GM21390 (cell line): ENCODE data around the gene UBE2QL1.
A peak's percentile ranks its signal among the peaks of the same experiment; 100 is the strongest.

Experiments
- ATAC-seq: cut with Tn5 transposase; IDR thresholded peaks from one replicate; pipeline ENCODE4 v1.9.1; 2021; ENCODE audit not compliant: unreplicated experiment

UBE2QL1 gene

DNA sequence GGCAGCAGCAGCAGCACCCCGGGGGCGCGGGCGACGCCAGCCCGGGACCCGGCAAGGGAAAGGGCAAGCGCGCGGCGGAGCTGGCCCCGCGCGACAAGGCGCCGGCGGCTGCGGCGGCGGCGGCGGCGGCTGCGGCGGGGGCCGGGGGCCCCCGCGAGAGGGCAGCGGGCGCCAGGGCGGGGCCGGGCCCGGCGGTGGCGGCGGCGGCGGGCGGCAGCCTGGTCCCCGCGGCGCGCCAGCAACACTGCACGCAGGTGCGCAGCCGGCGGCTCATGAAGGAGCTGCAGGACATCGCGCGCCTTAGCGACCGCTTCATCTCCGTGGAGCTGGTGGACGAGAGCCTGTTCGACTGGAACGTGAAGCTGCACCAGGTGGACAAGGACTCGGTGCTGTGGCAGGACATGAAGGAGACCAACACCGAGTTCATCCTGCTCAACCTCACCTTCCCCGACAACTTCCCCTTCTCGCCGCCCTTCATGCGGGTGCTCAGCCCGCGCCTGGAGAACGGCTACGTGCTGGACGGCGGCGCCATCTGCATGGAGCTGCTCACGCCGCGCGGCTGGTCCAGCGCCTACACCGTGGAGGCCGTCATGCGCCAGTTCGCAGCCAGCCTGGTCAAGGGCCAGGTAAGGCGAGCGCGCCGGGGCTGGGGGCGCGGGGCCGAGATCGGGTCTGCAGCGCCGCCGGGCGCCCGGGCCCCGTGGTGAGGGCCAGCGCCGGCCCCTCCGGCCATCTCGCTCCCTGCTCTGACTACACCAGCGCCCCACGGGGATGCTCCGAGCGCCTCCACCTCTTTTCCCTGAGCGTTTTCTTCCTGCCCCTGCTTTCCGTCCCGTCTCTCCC lies at the start of gene UBE2QL1:
TSS of gene UBE2QL1 (plus strand) at position 238 of the 843 bp plus-strand sequence. CDS start at position 273, 35 bp downstream.
- peak; percentile 55 for ATAC-seq

DNA sequence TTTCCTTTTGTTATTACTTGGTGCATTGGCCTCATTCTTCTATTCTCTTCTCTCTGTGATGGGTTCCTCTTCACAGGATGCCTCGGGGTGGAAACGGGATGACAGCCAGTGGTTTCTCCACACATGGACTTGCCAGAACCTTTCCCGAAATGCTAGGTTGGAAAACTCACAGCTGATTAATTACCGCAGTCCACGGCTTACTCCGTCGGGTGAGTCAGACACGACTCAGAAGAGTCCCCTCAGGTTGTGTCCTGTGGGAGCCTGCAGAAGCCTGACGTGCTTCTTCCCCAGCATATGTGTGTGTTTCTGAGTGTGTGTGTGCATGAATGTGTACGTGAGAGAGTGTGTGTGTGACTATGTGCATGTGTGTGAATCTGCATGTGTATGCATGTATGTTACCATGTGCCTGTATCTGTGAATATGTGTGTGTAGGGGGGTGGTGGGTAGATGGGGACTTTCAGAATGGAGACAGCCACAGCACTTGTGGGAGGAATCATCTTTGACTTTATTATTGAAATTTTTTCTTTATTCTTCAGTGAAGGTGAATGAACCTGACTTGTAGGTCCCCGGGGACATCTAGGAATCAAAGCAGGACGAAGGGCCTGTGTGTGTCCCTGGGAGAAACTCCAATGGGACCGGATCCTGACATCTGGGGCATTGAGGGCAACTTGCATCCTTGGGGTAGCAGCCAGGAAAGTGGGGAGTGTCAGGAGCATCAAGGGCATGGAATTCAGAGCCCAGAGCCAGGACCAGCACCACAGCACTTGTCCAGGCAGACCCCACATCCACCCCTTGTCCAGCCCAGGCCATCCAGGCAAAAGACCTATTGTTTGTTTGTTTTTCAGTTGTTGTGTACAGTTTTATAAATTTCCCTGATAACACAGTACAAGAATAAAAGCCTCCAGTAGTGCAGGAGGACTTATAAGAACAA lies 48.4 kb upstream of the UBE2QL1 start:
- no peak for ATAC-seq

DNA sequence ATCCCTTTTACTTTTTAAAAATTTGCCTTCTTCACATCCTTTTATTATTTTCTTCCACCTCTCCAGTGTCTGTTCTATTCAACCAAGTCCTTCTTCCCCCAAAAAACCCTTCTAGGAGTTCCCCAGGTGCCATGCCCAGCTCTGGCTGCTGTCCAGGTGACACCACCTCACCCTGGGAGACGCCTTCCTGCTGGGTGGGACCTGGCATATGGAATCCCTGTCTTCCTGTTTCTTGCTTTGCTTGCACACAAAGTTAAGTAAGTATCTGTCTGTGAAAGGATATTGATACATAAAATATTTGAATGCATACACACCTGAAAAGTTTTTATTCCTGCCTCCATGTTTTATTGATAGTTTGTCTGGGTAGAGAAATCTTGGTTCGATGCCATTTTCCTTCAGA lies 47.2 kb upstream of the UBE2QL1 start:
- no peak for ATAC-seq

DNA sequence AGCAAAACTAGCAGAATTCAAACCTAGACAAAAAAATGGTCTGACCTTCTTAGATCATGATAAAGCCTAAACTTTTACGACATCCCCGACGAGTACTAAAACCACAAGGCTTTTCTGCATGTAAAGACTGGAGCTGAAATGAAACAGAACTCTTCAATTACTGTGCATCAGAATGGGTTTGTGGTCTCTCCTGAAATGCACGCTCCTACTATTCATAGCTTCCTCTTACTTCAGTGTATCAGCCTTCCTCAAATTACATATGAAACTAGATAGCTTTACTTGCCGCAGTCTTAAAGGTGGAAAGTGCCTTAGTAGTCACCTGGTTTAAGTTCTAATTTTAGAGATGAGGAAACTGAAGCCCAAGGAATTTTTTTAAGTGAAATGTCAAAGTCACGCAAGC lies 45.7 kb upstream of the UBE2QL1 start:
- no peak for ATAC-seq

GRCh38 chr5:6403416-6403815 lies 45.2 kb upstream of the UBE2QL1 start:
- no peak for ATAC-seq

- no peak for ATAC-seq
Observed at GRCh38 chr5:6404129-6404528, 44.5 kb upstream of the UBE2QL1 start.

GRCh38 chr5:6405591-6405990 lies 43.1 kb upstream of the UBE2QL1 start:
- ATAC-seq, result no peak

DNA sequence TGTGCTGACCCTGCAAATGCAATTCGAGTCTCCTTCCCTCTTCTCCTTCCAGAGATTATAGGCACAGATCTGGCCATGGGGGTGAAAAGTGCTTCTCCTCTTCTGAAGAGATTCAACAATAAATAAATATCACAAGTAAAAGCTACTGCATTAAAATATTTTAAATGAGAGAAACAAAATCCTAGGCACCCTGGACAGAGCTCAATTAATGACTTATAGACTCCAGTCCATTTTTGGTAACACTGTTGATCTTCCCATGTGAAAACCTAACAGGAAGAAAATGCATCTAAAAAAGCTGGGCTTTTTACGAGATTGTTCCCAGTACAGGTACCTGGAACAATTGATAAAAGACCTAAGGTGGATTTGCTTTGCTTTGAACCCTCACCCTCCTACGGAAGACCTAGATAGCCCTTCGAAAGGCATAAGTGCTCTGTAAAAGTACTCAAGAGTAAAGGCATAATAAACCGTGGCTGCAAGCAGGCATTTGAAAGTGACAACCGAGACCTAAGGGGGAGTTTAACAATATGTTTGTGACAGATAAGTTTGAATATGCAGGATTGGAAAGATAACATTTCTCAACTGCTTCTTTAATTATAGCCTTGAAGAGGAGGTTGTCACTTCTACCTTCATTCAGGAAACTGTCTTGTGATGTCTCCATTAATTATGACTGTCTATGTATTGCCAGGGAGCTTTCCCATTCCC lies 41.0 kb upstream of the UBE2QL1 start:
- ATAC-seq, result no peak

DNA sequence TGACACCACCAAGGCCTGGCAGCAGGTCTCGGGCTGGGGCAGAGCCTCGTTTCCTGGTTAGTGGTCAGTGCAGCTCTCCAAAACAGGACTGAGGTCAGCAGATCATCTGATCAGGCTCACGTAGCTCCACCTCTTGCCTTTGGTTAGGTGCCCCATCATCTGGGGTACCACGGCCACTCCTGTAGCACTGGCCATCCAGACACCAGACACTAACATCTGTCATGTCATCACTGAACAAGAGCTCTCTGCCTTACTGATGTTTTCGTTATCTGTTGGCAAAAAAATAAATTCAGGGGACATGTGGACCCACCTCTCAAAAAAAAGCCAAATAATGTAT lies 40.4 kb upstream of the UBE2QL1 start:
- ATAC-seq, result no peak

DNA sequence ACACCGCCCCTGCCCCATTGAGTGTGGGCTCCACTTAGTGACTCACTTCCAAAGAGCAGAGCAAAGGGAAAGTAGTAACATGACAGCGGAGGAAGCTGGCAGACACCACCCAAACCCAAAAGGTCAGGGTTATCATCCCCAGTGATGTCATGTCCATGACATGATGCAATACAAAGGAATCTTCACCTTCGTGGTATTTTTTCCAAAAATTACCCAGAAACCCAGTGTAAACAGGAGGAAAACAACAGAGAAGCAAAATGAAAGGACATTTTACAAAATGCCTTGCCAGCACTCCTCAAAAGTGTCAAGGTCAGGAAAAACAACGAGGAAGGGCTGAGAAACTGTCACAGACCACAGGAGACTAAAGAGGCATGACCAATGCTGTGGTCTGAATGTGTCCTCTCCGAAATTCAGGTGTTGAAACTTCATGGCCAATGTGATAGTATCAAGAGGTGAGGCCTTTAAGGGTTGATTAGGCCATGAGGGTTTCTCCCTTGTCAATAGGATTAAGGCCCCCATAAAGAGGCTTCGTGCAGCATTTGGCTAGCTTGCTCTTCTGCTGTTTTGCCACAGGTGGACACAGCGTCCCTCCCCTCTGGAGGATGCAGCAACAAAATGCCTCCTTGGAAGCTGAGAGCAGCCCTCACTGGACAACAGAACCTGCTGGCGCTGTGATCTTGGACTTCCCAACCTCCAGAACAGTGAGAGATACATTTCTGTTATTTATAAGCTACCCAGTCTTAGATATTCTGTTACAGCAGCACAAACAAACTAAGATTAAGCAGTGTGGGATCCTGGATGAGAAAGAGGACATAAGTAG lies 39.8 kb upstream of the UBE2QL1 start:
- ATAC-seq, result no peak

DNA sequence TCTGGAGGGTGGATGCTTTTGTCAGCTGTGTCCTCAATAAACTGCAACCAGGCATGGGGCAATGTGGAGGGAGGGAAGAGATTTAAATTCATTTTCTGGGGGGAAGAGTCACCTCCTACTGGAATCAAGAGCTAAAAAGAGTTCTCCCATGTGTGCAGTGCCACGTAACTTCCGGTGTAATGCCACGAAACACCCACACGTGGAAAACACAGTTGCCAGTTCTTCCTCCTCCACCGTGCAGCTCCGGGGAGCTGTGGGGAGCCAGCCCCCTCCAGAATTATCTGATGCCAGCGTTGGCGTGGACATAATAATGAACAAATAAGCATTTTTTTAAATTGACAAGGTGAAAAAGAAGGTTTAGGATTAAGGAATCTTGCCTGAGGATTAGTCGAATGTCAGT lies 38.2 kb upstream of the UBE2QL1 start:
- no peak for ATAC-seq

DNA sequence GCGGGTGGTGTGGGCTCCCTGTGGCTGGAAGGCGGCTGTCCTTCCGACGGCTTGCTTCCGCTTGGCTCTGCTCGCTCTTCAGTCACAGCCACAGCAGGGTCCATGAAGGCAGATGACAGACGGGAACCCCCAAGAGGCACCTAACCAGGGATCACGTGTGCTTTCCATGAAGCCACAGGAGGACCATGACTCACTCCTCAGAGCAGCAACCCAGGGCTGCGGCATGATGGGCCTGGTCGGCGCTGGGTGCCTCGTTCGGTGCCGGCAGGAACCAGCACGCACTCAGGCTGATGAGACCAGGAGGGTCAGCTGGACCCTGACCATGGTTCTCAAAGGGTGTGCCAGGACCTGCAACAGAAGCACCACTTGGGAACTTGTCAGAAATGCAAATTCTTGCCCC lies 37.5 kb upstream of the UBE2QL1 start:
- ATAC-seq, result no peak

GRCh38 chr5:6412811-6413210 lies 35.8 kb upstream of the UBE2QL1 start:
- ATAC-seq, result no peak

DNA sequence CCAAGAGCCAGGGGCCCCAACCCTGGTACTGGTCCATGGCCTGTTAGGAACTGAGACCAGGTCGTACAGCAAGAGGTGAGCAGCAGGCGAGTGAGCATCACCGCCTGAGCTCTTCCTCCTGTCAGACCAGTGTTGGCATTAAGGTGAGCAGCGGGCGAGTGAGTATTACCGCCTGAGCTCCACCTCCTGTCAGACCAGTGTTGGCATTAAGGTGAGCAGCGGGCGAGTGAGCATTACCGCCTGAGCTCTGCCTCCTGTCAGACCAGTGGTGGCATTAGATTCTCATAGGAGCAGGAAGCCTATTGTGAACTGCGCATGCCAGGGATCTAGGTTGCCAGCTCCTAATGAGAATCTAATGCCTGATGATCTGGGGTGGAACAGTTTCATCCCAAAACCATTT lies 31.0 kb upstream of the UBE2QL1 start:
- ATAC-seq, result no peak

GRCh38 chr5:6418679-6419276 lies 29.9 kb upstream of the UBE2QL1 start:
- ATAC-seq, result no peak

GRCh38 chr5:6419340-6419852 lies 29.3 kb upstream of the UBE2QL1 start:
- no peak for ATAC-seq

GRCh38 chr5:6423327-6424109 lies 25.1 kb upstream of the UBE2QL1 start:
- no peak for ATAC-seq

DNA sequence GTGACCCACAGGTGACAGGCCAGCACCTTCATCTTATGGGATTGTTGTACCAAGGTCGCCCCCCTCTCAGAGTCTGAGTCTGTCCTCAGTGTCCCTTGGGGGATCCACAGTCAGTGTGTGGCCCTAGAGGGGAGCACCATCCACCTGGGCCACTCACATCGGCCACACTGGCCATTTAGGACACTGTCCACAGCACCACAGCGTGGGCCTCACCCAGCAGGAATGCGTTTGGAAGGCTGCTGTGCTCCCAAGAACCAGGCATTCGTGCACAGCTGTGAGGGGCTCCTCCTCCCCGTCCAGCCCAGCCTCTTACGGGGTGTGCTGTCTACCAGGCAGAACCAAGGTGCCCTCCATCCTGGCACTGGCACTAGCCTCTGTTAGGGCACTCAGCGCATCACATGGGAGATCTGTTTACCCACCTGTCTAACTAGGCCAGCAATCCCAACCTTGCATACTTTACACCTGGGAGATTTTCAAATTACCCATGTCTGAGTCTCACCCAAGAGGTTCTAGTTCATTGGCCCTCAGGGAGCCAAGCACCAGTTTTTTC lies 24.5 kb upstream of the UBE2QL1 start:
- no peak for ATAC-seq

- ATAC-seq, result no peak
Observed at GRCh38 chr5:6424700-6425099, 24.0 kb upstream of the UBE2QL1 start.
